Ovary (tissue), 3 donors: ENCODE measurements around the gene FGFR2.

ENCODE experiments used
- CTCF ChIP-seq, 3 donors: fragments of 450-650 bp in 2 of 3; fragments of 200-600 bp in 1 of 3; IDR thresholded peaks; one replicate each; pipeline versions ENCODE4 v1.5.1 to v1.8.0; 2016 to 2022; ENCODE audit warnings: antibody characterized with exemption in 3 of 3, mild to moderate bottlenecking in 1 of 3
- EP300 ChIP-seq: sonication (generic); formaldehyde crosslinking; IDR thresholded peaks from one replicate; pipeline ENCODE4 v1.6.1; 2017; ENCODE audit warnings: antibody characterized with exemption
- POLR2A ChIP-seq: fragments of 450-650 bp; IDR thresholded peaks from one replicate; pipeline ENCODE4 v1.6.1; 2017; ENCODE audit warnings: antibody characterized with exemption, mild to moderate bottlenecking, moderate library complexity
- donor health status: DM: no; HTN: no; CAD: no.

- TF ChIP-seq CTCF (IDR thresholded peaks at IDR 0.05) (no peak), POLR2A (no peak), EP300 (no peak)
These were observed 561 bp downstream of the FGFR2 start for GRCh38 chr10:121597504-121598262.
